Mucosa of rectum (tissue), 2 donors: Measurements from ENCODE around the gene PRPS2.

ENCODE experiments used
- H3K27ac ChIP-seq, 2 donors: one replicate each; pipeline ENCODE4 v1.7.0; 2013; ENCODE audit warnings: inconsistent platforms in 2 of 2, low read depth in 2 of 2, low read length in 2 of 2
- H3K27me3 ChIP-seq, 2 donors: one replicate each; pipeline ENCODE4 v1.7.0; 2013; ENCODE audit warnings: low read length in 2 of 2; ENCODE audit not compliant: control insufficient read depth in 2 of 2, insufficient read depth in 2 of 2
- H3K36me3 ChIP-seq, 2 donors: one replicate each; pipeline ENCODE4 v1.7.0; 2013; ENCODE audit warnings: low read length in 2 of 2; ENCODE audit not compliant: control insufficient read depth in 2 of 2, insufficient read depth in 2 of 2
- H3K4me1 ChIP-seq, 2 donors: one replicate each; pipeline ENCODE4 v1.7.0; 2013; ENCODE audit warnings: low read length in 2 of 2, mild to moderate bottlenecking in 1 of 2; ENCODE audit not compliant: control insufficient read depth in 2 of 2, insufficient read depth in 2 of 2
- H3K4me3 ChIP-seq, 2 donors: one replicate each; pipeline ENCODE4 v1.7.0; 2013; ENCODE audit warnings: low read length in 2 of 2
- H3K9ac ChIP-seq, 2 donors: one replicate each; pipeline ENCODE4 v1.7.0; 2013; ENCODE audit warnings: low read length in 2 of 2, low read depth in 1 of 2, mild to moderate bottlenecking in 1 of 2
- H3K9me3 ChIP-seq, 2 donors: one replicate each; pipeline ENCODE4 v1.7.0; 2013; ENCODE audit warnings: low read length in 2 of 2; ENCODE audit not compliant: control insufficient read depth in 2 of 2
- donor health status: healthy.
- donor health status: Normal muscosa, but diverticular disease.

PRPS2 gene

DNA sequence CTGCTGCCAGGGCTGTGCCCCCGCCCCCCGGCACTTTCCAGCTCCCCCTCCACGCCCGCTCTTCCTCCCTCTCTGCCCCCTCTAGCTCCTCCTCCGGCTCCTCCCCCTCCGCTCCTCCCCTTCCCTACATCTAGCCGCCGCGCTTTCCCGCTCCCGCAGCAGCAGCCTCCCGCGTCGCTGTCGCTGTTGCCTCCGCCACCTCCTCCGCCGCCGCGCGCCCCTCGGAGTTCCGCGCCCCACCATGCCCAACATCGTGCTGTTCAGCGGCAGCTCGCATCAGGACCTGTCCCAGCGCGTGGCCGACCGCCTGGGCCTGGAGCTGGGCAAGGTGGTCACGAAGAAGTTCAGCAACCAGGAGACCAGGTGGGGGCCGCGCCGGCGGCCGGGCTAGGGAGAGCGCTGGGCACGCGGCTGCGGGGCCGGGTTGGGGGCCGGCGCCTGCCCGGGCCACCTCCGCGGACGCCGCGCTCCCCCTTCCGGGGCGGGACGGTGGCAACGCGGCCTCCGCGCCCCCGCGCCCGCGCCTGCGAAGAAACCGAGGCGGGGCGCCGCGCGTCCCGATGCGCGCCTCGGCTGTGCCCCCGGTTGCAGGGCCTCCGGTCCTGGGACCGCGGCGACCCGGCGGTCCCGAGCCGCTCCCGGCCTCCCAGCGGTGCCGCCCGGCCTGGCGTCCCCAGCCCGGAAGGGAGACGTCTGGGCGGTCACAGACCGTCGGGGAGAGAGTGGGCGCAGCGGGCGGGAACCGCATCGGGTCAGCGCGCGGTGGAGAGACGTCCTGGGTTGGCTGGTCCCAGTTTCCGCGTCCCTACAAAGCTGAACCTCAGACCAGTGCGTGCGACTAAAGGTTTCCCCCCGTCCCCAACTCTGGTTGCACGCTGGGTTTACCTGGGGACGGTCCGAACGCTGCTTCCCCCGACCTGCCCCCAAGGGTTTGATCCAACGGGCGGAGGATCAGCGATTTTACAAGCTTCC lies at the start of gene PRPS2:
Gene PRPS2 (plus strand): TSS at position 156 of the 972 bp plus-strand sequence. CDS start 86 bp downstream, at position 242.
- H3K4me1 ChIP-seq, result no peaks in the 10 kb centered on the region
- no peaks in the 10 kb centered on the region for H3K9me3 ChIP-seq
- peak within 1 kb of the TSS; percentile 73 to 78 for H3K4me3 ChIP-seq
- H3K27me3 ChIP-seq, result no peaks in the 10 kb centered on the region
- H3K27ac ChIP-seq, result peak within 1 kb of the TSS in 1 of 2 donors; percentile 37
- no peaks in the 10 kb centered on the region for H3K36me3 ChIP-seq
- peak within 1 kb of the TSS; percentile 63 to 71 for H3K9ac ChIP-seq

DNA sequence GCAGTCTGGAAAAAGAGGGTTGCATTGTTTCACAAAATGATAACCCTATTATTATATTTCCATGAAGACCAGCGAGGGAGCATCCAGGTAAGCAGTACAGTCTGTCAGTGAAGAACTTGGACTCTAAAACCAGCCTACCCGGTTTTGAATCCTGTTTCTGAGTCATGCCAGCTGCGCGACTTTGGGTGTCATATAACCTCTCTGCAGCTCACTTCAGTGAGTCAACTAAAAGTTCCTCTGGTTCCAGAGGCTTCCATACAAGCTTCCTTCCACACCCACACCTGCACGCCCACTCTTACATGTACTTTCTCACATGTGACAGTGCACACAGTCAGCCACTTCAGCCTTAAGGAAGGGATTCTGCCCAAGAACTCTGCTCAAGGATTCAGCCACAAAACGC lies 49.8 kb upstream of the PRPS2 start:
- no peaks in the 10 kb centered on the region for H3K36me3 ChIP-seq
- H3K27ac ChIP-seq, result no peak overlapping the region
- H3K4me3 ChIP-seq, result no peak overlapping the region
- H3K4me1 ChIP-seq, result no peaks in the 10 kb centered on the region
- peaks cover 0 to 2% of the 10 kb centered on the region in 2 donors for H3K27me3 ChIP-seq
- no peaks in the 10 kb centered on the region for H3K9me3 ChIP-seq
- H3K9ac ChIP-seq, result no peak overlapping the region

DNA sequence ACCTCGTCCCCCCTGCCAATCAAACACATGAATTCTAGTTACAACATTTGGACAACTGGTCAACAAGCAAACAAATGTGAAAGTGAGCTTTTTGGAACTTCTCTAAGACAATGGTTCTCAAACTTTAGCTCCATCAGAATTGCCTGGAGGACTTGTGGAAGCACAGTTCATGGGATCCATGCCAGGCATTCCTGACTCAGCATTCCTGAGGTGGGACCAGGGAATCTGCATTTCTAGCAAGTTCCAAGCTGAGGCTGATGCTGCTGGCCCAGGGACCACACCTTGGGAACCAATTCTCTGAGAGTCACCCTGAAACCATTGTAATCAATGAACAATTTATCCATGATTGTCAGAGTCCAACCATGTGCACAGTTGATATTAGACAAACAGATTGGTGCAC lies 43.8 kb upstream of the PRPS2 start:
- no peaks in the 10 kb centered on the region for H3K4me1 ChIP-seq
- H3K27me3 ChIP-seq, result no peaks in the 10 kb centered on the region
- no peaks in the 10 kb centered on the region for H3K36me3 ChIP-seq
- no peak overlapping the region for H3K4me3 ChIP-seq
- H3K27ac ChIP-seq, result no peak overlapping the region
- H3K9ac ChIP-seq, result no peak overlapping the region
- H3K9me3 ChIP-seq, result peaks cover 0 to 4% of the 10 kb centered on the region in 2 donors

DNA sequence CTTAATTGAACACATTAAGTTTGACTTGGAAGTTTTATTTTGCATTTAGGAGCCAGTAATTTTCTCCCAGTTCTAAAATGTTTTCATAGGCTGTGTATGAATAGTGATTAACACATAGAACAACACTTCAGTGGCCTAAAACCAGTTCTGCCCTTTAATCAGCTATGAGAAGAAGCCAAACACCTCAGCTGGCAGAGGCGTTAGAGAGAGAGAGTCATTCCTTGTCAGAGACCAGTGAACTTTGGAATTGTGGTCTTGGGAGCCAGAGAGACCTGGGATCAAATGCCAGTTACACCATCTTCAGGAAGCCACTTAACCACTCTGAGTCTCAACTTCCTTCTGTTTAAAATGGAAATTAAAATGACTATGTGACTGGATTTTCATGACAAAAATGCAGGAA lies 39.3 kb upstream of the PRPS2 start:
- H3K4me3 ChIP-seq, result no peak overlapping the region
- no peaks in the 10 kb centered on the region for H3K36me3 ChIP-seq
- H3K27ac ChIP-seq, result no peak overlapping the region
- H3K9ac ChIP-seq, result no peak overlapping the region
- peaks cover 0 to 4% of the 10 kb centered on the region in 2 donors for H3K9me3 ChIP-seq
- H3K27me3 ChIP-seq, result no peaks in the 10 kb centered on the region
- H3K4me1 ChIP-seq, result no peaks in the 10 kb centered on the region

DNA sequence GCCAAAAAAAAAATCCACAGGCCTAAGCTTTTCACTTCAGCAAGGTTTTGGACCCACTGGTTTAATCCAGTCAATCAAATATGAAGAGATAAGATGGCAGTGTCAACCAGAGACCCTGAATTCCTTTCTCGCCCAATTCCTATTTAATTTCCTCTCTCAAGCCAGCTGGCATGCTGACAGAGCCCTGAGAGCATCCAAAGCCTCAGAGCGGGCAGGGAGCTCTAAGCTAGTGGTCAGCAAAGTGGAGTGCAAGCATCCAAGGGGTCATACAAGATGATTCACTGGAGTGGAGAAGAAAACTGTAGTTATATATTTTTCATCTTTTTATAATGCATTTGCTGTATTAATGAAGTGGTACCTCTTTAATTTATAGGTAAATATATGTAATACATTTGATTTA lies 37.8 kb upstream of the PRPS2 start:
- Histone ChIP-seq H3K9me3 (peaks cover 0 to 4% of the 10 kb centered on the region in 2 donors), H3K27ac (no peak overlapping the region), H3K4me3 (no peak overlapping the region), H3K4me1 (no peaks in the 10 kb centered on the region), H3K36me3 (no peaks in the 10 kb centered on the region), H3K27me3 (no peaks in the 10 kb centered on the region), H3K9ac (no peak overlapping the region)

DNA sequence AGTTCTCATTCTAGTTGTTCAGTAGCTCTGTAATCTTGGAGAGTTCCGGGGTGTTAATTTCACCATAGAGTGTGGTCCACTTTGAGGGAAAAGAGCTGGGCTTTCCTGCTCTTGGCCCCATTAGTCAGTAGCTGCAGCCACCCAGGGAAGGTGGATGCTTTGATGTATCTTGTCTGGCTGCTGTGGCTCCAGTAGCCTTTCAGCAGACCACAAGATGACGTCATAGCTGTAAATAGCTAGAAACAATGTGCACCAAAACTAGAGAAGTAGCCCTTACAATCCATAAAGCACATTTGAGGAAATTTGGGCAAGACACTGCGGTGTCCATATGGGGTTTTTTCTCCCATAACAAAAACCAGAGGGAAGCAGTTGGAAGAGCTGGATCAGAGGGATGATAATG lies 32.9 kb upstream of the PRPS2 start:
- Histone ChIP-seq H3K27me3 (no peaks in the 10 kb centered on the region), H3K4me1 (no peaks in the 10 kb centered on the region), H3K9me3 (no peaks in the 10 kb centered on the region), H3K27ac (no peak overlapping the region), H3K4me3 (no peak overlapping the region), H3K9ac (no peak overlapping the region), H3K36me3 (no peaks in the 10 kb centered on the region)

DNA sequence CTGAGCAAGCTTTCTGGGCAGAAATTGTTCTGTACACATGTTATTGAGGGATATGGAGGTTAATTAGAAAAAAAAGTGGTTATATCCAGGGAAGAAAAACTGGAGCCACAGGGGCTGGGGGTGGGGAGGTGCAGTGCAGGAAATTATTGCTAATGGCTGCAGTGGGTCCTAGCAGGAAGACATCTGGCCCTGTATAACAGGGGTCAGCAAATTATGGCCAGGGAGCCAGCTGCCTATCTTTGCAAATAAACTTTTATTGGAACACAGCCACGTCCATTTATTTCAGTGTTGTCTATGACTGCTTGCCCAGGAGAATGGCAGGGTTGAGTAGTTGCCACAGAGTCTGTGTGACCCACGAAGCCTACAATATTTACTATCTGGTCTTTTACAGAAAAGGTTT lies 23.4 kb upstream of the PRPS2 start:
- Histone ChIP-seq H3K27me3 (peaks cover 3 to 4% of the 10 kb centered on the region in 2 donors), H3K9me3 (no peaks in the 10 kb centered on the region), H3K36me3 (no peaks in the 10 kb centered on the region), H3K4me1 (no peaks in the 10 kb centered on the region), H3K9ac (no peak overlapping the region), H3K27ac (no peak overlapping the region), H3K4me3 (no peak overlapping the region)

DNA sequence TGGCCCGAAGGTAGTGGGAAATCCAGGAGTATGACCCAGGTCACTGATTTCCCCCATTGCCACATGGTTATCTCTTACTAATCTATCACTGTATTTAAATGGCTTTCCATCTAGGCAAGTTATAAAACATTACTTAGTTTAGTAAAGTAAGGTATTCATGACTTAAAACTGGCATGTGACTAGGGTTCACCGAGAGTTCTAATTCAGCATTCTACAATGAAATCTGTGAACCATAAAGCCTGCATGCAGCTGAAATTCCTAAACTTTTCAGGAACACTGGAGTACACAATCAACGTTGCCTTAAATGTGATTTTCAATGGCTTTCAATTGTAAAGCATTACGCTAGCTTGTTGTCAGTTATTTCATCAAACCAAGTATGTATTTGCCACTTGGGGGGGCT lies 22.7 kb upstream of the PRPS2 start:
- Histone ChIP-seq H3K4me1 (no peaks in the 10 kb centered on the region), H3K9ac (no peak overlapping the region), H3K27ac (no peak overlapping the region), H3K9me3 (no peaks in the 10 kb centered on the region), H3K36me3 (no peaks in the 10 kb centered on the region), H3K4me3 (no peak overlapping the region), H3K27me3 (peaks cover 3 to 4% of the 10 kb centered on the region in 2 donors)

DNA sequence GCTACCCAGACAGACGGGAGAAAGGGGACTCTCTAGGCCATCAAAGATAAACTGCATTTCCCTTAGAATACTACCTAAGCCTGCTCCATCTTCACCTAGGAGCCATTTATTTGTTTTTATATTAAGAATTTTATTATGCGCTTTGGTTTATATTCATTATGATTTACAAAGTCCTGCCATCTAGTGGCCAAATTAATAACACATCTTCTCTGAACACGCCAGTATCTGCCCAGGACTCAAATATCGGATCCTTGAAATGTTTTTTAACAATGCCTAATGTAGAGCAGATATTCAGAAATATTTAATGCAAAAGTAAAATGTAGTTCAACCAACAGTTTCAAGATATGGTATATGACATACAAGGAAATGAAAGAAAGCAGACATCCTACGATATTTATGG lies 20.8 kb upstream of the PRPS2 start:
- no peaks in the 10 kb centered on the region for H3K36me3 ChIP-seq
- H3K4me1 ChIP-seq, result no peaks in the 10 kb centered on the region
- H3K27me3 ChIP-seq, result peaks cover 3 to 4% of the 10 kb centered on the region in 2 donors
- H3K9ac ChIP-seq, result no peak overlapping the region
- no peak overlapping the region for H3K4me3 ChIP-seq
- no peaks in the 10 kb centered on the region for H3K9me3 ChIP-seq
- H3K27ac ChIP-seq, result no peak overlapping the region

DNA sequence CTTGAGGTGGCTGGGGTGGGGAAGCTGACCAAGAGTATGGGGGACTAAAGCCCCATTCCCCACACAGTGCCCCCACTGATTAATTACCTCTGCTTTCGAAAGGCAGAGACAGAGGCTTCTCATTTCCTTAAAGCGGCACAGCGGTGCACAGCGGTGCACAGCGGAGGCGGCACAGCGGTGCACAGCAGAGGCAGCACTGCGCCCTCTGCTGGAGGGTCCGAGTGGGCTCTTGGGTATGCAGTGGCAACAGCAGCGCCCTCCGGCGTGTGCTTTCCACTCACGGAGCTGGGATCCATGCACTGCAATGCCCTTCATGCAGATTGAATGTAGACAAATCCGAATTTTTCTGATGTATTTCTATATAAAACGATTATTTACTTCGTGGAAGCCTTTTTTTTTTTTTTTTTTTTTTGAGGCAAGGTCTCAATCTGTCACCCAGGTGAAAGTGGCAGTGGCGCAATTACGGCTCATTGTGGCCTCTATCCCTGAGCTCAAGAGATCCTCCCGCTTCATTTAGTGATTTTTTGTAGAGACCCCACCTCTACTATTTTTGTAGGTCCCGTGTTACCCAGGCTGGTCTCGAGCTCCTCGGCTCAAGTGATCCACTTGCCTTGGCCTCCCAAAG lies 19.7 kb upstream of the PRPS2 start:
- no peaks in the 10 kb centered on the region for H3K9me3 ChIP-seq
- H3K36me3 ChIP-seq, result no peaks in the 10 kb centered on the region
- H3K27ac ChIP-seq, result no peak overlapping the region
- no peak overlapping the region for H3K9ac ChIP-seq
- no peaks in the 10 kb centered on the region for H3K4me1 ChIP-seq
- peaks cover 1 to 6% of the 10 kb centered on the region in 2 donors for H3K27me3 ChIP-seq
- H3K4me3 ChIP-seq, result no peak overlapping the region
